Large intestine (tissue), 3 donors: ENCODE measurements around the gene RHOV. TPM values are rescaled to one million over a fixed set of nuclear protein-coding genes. Genes with fewer than 3 reads are reported as not detected.

Experiments used
- DNase-seq, 2 donors: peaks; one replicate each; pipeline versions ENCODE4 v3.0.0 to v3.0.0-alpha.2; 2013
- H3K27ac ChIP-seq: one replicate; pipeline ENCODE4 v1.5.1; 2013; ENCODE audit warnings: low read length
- H3K27me3 ChIP-seq: 2 replicates; pipeline ENCODE4 v1.6.1; 2013; ENCODE audit warnings: low read length; ENCODE audit not compliant: control insufficient read depth, insufficient read depth
- H3K36me3 ChIP-seq: 2 replicates; pipeline ENCODE4 v1.6.1; 2013; ENCODE audit warnings: low read length; ENCODE audit not compliant: control insufficient read depth, insufficient read depth
- H3K4me1 ChIP-seq: one replicate; pipeline ENCODE4 v1.6.1; 2013; ENCODE audit warnings: low read length; ENCODE audit not compliant: control insufficient read depth, insufficient read depth
- H3K4me3 ChIP-seq: one replicate; pipeline ENCODE4 v1.5.1; 2013; ENCODE audit warnings: low read length
- H3K9me3 ChIP-seq: one replicate; pipeline ENCODE4 v1.6.1; 2013; ENCODE audit warnings: mild to moderate bottlenecking, low read depth, low read length, moderate library complexity; ENCODE audit not compliant: control insufficient read depth
- WGBS: methylation state at CpG from one replicate; pipeline ENCODE4 v1.1.5; 2013; ENCODE audit warnings: low lambda C conversion rate; ENCODE audit not compliant: insufficient coverage; 5-methylcytosine and 5-hydroxymethylcytosine counted together
- polyA plus RNA-seq: library from polyadenylated mRNA; unstranded; fragments of 120-200 nt; gene quantifications from one replicate; pipeline ENCODE4 v1.2.1, GENCODE V29; 2013

RHOV gene
- polyA plus RNA-seq, 1 donor = 0.54 TPM

DNA sequence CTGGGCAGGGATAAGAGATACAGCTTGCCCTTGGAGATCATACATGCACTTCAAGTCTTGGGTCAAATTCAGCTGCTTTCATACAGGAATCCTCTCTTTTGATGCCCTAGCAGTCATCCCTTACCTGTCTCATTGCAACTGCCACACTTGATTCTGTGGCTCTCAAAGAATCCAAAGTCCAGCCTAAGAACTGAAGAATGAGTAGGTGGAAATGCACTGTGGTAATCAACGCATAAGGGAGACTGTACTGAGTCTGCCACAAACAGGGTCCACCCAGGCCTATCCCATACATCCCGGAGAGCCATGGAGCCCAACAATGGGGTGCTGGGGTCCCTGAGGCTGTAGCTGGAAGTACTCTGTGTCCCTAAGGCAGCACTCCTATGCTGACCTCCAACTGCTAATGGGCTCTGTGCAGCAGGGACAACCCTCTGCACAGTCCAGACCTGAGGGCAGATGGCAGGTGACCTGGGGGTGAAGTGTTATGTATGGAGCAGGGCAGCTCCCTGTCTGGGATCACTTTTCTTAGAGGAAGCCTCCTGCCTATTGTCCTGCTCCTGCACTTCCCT lies 18.5 kb upstream of the RHOV start:
- Histone ChIP-seq H3K27ac (peak overlapping the region; percentile 28), H3K27me3 (no peaks in the 10 kb centered on the region)

DNA sequence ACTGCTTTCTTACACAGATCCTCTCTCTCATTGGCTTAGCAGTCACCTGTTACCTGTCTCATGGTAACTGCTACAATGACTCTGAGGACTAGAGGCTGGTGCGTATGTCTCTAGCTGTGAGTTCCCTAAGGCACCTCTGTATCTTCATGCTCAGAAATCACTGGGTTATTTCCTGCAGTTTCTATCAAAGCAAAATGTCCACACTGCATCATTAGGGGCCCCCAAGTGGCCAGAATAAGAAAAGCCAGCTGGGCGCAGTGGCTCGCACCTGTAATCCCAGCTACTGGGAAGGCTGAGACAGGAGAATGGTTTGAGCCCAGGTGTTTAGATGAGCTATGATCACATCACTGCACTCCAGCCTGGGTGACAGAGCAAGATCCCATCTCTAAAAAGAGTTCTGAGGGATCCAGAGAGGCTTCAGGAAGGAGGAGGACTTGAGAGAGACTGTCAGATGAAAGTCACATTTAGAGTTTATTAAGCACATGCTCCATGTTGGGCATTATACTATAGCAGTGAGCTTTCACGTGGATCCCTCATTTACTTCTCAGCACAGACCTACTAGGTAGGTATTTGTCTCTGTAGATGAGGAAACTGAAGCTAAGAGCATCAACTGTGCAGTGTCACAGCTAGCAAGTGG lies 17.9 kb upstream of the RHOV start:
- Histone ChIP-seq H3K27me3 (no peaks in the 10 kb centered on the region), H3K4me3 (no peak overlapping the region), H3K36me3 (peaks cover 7% of the 10 kb centered on the region), H3K27ac (peak overlapping the region; percentile 28), H3K4me1 (peaks cover 38% of the 10 kb centered on the region), H3K9me3 (no peaks in the 10 kb centered on the region)
- peak; percentile 48 to 75 for DNase-seq
- no CpG with 5 or more reads among the region's 4 CpGs for WGBS

More for the DNA sequence above, 18.5 kb upstream of the RHOV start:
- H3K36me3 ChIP-seq = peaks cover 7% of the 10 kb centered on the region
- H3K4me1 ChIP-seq = peaks cover 38% of the 10 kb centered on the region
- no peaks in the 10 kb centered on the region for H3K9me3 ChIP-seq
- H3K4me3 ChIP-seq = no peak overlapping the region
- no CpG with 5 or more reads among the region's 2 CpGs for WGBS
- DNase-seq = peak in 1 of 2 donors; percentile 68

DNA sequence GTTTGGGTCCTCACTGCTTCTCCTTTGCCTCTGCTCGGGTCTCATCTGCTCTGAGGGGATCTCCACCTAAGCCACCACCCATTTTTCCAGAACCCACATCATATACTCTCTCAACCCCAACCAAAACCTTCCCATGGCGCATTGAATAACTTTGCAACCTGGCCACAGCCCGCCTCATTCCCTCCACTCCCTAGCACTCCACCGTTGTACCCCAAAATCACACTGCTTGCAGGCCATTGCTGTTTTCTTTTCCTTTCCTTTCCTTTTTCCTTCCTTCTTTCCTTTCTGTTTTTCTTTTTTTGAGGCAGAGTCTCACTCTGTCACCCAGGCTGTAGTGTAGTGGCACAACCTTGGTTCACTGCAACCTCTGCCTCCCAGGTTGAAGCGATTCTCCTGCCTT lies 17.1 kb upstream of the RHOV start:
- no peak overlapping the region for H3K27ac ChIP-seq
- H3K4me1 ChIP-seq = peaks cover 37% of the 10 kb centered on the region
- H3K36me3 ChIP-seq = peaks cover 5% of the 10 kb centered on the region
- H3K9me3 ChIP-seq = no peaks in the 10 kb centered on the region
- WGBS = 93% methylated on average over 3 of the region's 5 CpGs
- no peak overlapping the region for H3K4me3 ChIP-seq
- H3K27me3 ChIP-seq = no peaks in the 10 kb centered on the region
- no peak for DNase-seq

DNA sequence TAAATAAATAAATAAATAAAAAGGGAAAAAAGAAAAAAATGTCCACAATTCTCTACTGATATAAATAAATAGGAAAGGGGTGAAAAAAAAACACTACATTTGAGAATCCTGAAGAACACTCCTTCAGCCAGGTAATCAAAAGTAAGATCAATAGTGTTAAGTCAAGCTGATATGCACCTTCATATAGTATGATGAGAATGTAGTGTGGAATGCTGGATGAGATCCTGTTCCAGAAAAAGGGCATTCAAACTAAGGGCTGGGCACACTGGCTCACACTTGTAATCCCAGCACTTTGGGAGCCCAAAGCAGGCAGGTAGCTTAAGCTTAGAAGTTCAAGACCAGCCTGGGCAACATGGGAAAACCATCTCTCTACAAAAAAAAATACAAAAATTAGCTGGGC lies 15.1 kb upstream of the RHOV start:
- no peaks in the 10 kb centered on the region for H3K9me3 ChIP-seq
- H3K27me3 ChIP-seq = no peaks in the 10 kb centered on the region
- no peak overlapping the region for H3K27ac ChIP-seq
- no peak for DNase-seq
- no peak overlapping the region for H3K4me3 ChIP-seq
- no peaks in the 10 kb centered on the region for H3K36me3 ChIP-seq
- peaks cover 26% of the 10 kb centered on the region for H3K4me1 ChIP-seq

DNA sequence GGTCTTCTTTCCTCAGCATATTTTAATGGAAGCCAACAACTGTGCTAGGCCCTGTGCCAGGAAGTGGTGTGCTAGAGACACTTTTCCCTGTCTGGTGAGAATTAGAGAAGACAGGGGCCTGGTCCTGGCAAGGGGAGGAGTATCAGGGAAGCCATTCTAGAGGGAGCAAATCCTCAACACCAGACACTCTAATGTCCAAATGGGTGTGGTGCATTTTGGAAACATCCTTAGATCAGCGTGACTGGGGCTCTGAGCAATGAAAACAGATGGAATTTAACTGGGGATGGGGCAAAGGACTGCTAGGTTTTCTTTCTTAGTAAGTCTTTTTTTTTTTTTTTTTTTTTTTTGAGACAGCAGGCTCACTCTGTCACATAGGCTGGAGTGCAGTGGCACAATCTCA lies 12.6 kb upstream of the RHOV start:
- no CpG with 5 or more reads among the region's 1 CpG for WGBS
- H3K4me1 ChIP-seq = peaks cover 2% of the 10 kb centered on the region

DNA sequence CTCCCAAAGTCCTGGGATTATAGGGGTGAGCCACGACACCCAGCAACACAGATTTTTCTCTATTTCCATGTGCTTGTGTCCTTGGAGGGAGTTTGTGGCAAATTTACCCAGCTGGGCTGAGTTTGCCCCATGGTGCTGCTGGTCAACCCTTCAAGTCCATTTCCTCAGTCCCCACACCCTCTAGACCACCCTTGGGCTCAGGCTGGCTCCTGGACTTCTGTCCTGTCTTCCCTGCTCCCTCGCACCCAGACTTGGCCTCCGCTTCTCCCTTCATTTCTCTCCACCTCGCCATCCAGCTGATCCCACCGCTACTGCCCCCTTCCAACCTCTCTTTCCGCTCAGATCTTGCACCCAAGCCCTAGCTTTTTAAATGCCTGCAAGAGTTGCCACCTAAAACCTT lies 7.3 kb upstream of the RHOV start:
- Histone ChIP-seq H3K27me3 (no peaks in the 10 kb centered on the region), H3K9me3 (peaks cover 2% of the 10 kb centered on the region), H3K4me1 (no peaks in the 10 kb centered on the region), H3K4me3 (no peak overlapping the region), H3K27ac (no peak overlapping the region), H3K36me3 (no peaks in the 10 kb centered on the region)
- no peak for DNase-seq
- WGBS = 98% methylated on average over 5 of the region's 6 CpGs

More for the DNA sequence above, 12.6 kb upstream of the RHOV start:
- Histone ChIP-seq H3K4me3 (no peak overlapping the region), H3K36me3 (no peaks in the 10 kb centered on the region), H3K27me3 (no peaks in the 10 kb centered on the region), H3K9me3 (peaks cover 2% of the 10 kb centered on the region), H3K27ac (no peak overlapping the region)
- DNase-seq = no peak

DNA sequence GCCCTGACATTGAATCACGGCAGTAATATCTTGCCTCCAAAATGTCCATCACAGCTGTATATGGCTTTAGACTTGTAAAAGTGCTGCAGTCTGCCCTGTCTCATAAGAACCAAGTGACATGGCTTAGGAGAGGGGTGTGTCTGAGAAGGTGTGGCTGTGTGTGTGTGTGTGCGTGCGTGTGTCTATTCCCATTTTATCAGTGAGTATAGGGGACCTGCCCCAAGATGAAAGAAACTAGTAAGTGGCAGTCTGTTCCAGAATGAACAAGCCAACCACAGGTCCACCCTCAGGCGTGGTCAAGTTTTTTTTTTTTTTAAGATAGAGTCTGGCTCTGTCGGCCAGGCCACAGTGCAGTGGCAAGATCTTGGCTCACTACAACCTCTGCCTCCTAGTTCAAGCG lies 5.6 kb upstream of the RHOV start:
- WGBS = no CpG with 5 or more reads among the region's 6 CpGs
- no peak overlapping the region for H3K27ac ChIP-seq

DNA sequence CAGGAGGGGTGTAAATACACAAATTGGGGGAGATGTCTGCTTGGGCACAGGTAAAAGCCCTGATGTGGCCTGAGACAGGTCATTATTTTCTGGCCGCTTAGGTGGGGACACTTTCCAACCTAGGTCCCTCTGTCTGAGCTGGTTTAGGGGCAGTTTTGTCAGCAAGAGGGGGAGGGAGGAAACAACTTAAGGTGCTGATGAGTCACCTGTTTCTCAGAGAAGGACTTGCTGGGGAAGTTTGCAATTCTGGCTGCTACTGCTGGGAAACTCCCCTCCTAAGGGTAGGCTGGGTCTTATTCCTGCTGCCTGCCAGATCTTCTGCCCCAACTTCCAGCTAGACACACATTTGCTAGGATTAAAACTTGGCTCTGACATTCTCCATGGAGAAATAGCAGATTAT lies 4.8 kb upstream of the RHOV start:
- no peaks in the 10 kb centered on the region for H3K4me1 ChIP-seq
- peaks cover 2% of the 10 kb centered on the region for H3K27me3 ChIP-seq
- DNase-seq = peak in 1 of 2 donors; percentile 16
- no peak overlapping the region for H3K27ac ChIP-seq
- no peak overlapping the region for H3K4me3 ChIP-seq
- peaks cover 2% of the 10 kb centered on the region for H3K9me3 ChIP-seq
- no CpG with 5 or more reads among the region's 1 CpG for WGBS
- no peaks in the 10 kb centered on the region for H3K36me3 ChIP-seq

More for the DNA sequence above, 5.6 kb upstream of the RHOV start:
- H3K9me3 ChIP-seq = peaks cover 2% of the 10 kb centered on the region
- H3K27me3 ChIP-seq = no peaks in the 10 kb centered on the region
- H3K36me3 ChIP-seq = no peaks in the 10 kb centered on the region
- no peaks in the 10 kb centered on the region for H3K4me1 ChIP-seq
- peak; percentile 46 to 73 for DNase-seq
- H3K4me3 ChIP-seq = no peak overlapping the region

DNA sequence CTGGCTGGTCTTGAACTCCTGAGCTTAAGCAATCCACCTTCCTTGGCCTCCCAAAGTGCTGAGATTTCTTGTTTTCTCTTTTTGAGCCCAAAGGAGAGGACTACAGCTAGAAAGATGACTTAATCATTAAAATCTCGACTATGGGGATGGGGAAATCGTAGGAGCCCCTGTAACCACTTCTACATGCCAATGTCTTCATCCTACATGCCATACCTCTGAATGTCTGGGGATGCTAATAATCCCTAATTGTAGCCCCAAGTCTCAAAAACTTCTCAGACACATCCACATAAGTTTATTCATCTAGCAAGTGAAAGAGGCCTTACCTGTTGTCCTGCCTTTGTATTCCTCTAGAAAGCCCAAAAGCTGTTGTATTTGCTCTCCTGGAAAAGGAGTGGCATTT lies 3.7 kb upstream of the RHOV start:
- H3K27ac ChIP-seq = no peak overlapping the region
- peaks cover 3% of the 10 kb centered on the region for H3K4me1 ChIP-seq
- no peaks in the 10 kb centered on the region for H3K36me3 ChIP-seq
- H3K9me3 ChIP-seq = peaks cover 2% of the 10 kb centered on the region
- no CpG with 5 or more reads among the region's 2 CpGs for WGBS
- H3K4me3 ChIP-seq = no peak overlapping the region
- DNase-seq = no peak
- H3K27me3 ChIP-seq = peaks cover 11% of the 10 kb centered on the region

DNA sequence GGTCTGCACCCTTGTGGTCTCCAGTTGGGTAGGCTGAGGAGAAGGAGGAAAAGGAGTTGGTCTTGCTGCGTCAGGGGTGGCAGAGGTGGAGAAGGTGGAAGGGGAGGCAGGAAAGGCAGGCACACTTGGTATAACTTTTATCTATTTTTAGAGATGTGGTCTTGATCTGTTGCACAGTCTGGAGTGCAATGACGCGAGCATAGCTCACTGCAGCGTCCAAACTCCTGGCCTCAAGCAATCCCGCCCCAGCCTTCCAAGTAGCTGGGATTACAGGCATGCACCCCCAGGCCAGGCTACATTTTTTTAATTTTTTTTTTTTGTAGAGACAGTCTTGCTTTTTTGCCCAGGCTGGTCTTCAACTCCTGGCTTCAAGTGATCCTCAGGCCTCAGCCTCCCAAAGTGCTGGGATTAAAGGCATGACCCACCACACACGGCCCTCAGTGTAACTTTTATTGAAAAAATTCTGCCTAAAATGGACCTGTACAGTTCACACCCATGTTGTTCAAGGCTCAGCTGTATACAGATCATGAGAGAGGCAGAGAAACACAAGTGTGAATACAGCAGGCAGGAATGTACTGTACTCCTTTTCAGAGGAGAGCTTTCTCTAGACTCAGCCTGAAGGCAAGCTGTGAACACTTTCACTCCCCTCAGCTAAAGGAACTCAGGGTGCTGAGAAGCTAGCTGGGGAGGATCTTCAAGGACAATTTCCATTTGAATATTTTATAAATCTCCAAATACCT lies 2.1 kb upstream of the RHOV start:
- WGBS = no CpG with 5 or more reads among the region's 6 CpGs
- Histone ChIP-seq H3K27me3 (peaks cover 11% of the 10 kb centered on the region), H3K4me1 (peaks cover 6% of the 10 kb centered on the region), H3K36me3 (no peaks in the 10 kb centered on the region), H3K27ac (no peak overlapping the region), H3K9me3 (no peaks in the 10 kb centered on the region), H3K4me3 (no peak overlapping the region)
- no peak for DNase-seq
